DND-41 (cell line): ENCODE results near the gene ARSG.

Source experiments
- EZH2 ChIP-seq: IDR thresholded peaks from 3 replicates; pipeline ENCODE4 v1.6.1; 2012; ENCODE audit warnings: borderline replicate concordance, low read depth, mild to moderate bottlenecking, moderate library complexity, low read length, inconsistent platforms; ENCODE audit not compliant: severe bottlenecking
- TF ChIP-seq, protein P1 (sequence below): IDR thresholded peaks from 2 replicates; pipeline ENCODE4 v1.5.1; 2012; ENCODE audit warnings: borderline replicate concordance, low read length, moderate library complexity, mild to moderate bottlenecking; ENCODE audit not compliant: poor library complexity, severe bottlenecking; ENCODE audit errors: extremely low read depth

DNA sequence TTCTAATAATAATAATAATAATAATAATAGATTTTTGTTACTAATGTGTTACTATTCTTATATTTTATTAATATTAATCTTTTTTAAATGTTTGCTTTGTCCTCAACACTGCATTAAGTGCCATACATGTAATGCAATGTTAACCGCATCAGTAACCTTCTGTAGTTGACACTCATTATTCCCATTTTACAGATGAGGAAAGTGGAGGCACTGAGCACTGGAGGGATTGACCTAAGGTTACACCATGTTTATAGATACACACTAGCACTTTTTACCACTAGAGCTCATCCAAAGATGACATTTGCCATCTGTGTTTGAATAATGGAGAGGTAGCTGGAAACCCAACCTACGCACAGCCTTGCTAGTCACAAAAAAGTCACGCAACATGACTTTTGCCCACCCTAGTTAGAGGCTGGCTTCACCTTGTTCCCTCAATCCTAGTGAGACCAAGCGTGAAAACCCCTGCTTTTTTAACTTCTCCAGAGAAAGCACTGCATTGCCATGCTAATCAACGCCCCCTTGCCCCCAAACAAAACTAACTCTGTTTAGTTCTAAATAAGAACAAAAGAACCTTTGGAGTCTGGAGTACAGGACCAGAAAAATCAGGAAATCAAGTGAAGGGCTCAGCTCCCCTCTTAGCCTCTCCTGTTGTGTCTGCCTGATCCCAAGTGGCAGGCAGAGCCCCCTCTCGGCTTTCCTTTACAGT lies 2.3 kb downstream of the ARSG start:
- TF ChIP-seq, protein P1, sequence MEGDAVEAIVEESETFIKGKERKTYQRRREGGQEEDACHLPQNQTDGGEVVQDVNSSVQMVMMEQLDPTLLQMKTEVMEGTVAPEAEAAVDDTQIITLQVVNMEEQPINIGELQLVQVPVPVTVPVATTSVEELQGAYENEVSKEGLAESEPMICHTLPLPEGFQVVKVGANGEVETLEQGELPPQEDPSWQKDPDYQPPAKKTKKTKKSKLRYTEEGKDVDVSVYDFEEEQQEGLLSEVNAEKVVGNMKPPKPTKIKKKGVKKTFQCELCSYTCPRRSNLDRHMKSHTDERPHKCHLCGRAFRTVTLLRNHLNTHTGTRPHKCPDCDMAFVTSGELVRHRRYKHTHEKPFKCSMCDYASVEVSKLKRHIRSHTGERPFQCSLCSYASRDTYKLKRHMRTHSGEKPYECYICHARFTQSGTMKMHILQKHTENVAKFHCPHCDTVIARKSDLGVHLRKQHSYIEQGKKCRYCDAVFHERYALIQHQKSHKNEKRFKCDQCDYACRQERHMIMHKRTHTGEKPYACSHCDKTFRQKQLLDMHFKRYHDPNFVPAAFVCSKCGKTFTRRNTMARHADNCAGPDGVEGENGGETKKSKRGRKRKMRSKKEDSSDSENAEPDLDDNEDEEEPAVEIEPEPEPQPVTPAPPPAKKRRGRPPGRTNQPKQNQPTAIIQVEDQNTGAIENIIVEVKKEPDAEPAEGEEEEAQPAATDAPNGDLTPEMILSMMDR, result no peak
- TF ChIP-seq EZH2, result no peak
